ENCODE results near the gene GPR3.
A peak's percentile ranks its signal among the peaks of the same experiment; 100 is the strongest.
"Not testable (repeated sequence)": the region's sequence is repeated elsewhere in the genome, so short reads cannot be mapped to it uniquely, and the experiment has no call there.

The GPR3 gene

GRCh38 chr1:27380766-27381733, 11.4 kb upstream of the GPR3 start:
- no peak for TF ChIP-seq Cebpa-rat (IDR thresholded peaks at IDR 0.05)
- no peak overlapping the region for H3K4me3 ChIP-seq
- no peaks in the 10 kb centered on the region for H4K20me1 ChIP-seq
- H3K4me1 ChIP-seq: peaks cover 9 to 29% (median 18%) of the 10 kb centered on the region in 10 experiments; a peak in 19 of 20 replicates
- no peak overlapping the region for H3K27ac ChIP-seq
- H3K9ac ChIP-seq: no peak overlapping the region
- H3K9me3 ChIP-seq (replicated peaks in 1 of 11): no peaks in the 10 kb centered on the region
- peak overlapping the region in 2 of 11 experiments; percentile 30 to 36; a peak in 2 of 22 replicates for H3K4me2 ChIP-seq
- H3K36me3 ChIP-seq: no peaks in the 10 kb centered on the region
- H3K27me3 ChIP-seq: no peaks in the 10 kb centered on the region

GRCh38 chr1:27381969-27382762, 10.3 kb upstream of the GPR3 start:
- Histone ChIP-seq H3K4me3 (no peak overlapping the region), H3K27ac (no peak overlapping the region), H3K4me2 (no peak overlapping the region), H3K9me3 (replicated peaks in 1 of 11) (no peaks in the 10 kb centered on the region), H4K20me1 (no peaks in the 10 kb centered on the region), H3K4me1 (peaks cover 9 to 29% (median 16%) of the 10 kb centered on the region in 10 experiments; a peak in 19 of 20 replicates), H3K27me3 (no peaks in the 10 kb centered on the region), H3K9ac (no peak overlapping the region), H3K36me3 (no peaks in the 10 kb centered on the region)
- no peak for TF ChIP-seq Cebpa-rat (IDR thresholded peaks at IDR 0.05)

- no peaks in the 10 kb centered on the region for H3K9me3 ChIP-seq (replicated peaks in 1 of 11)
- no peak within 1 kb of the TSS for H3K4me2 ChIP-seq
- peaks cover 2 to 24% (median 8%) of the 10 kb centered on the region in 10 experiments; a peak in 19 of 20 replicates for H3K4me1 ChIP-seq
- H3K9ac ChIP-seq: no peak within 1 kb of the TSS
- no peak within 1 kb of the TSS for H3K27ac ChIP-seq
- H3K4me3 ChIP-seq: no peak within 1 kb of the TSS
- no peak for TF ChIP-seq Cebpa-rat (IDR thresholded peaks at IDR 0.05)
- H3K36me3 ChIP-seq: no peaks in the 10 kb centered on the region
- no peaks in the 10 kb centered on the region for H3K27me3 ChIP-seq
- H4K20me1 ChIP-seq: no peaks in the 10 kb centered on the region
Observed at GRCh38 chr1:27383039-27383605, 9.3 kb upstream of the GPR3 start, which contains the start of gene CD164L2. Gene CD164L2 (minus strand): TSS chr1:27383333. CDS start chr1:27383239, 94 bp downstream.

GRCh38 chr1:27383661-27384060, 8.8 kb upstream of the GPR3 start:
- H3K4me3 ChIP-seq: no peak overlapping the region
- H3K27me3 ChIP-seq: no peaks in the 10 kb centered on the region
- H3K9ac ChIP-seq: no peak overlapping the region
- H3K4me2 ChIP-seq: no peak overlapping the region
- H3K36me3 ChIP-seq: no peaks in the 10 kb centered on the region
- H4K20me1 ChIP-seq: no peaks in the 10 kb centered on the region
- TF ChIP-seq Cebpa-rat (IDR thresholded peaks at IDR 0.05): no peak
- H3K9me3 ChIP-seq (replicated peaks in 1 of 11): no peaks in the 10 kb centered on the region
- H3K4me1 ChIP-seq: peaks cover 0 to 20% (median 3%) of the 10 kb centered on the region in 10 experiments; a peak in 10 of 20 replicates
- no peak overlapping the region for H3K27ac ChIP-seq

GRCh38 chr1:27384797-27385196, 7.6 kb upstream of the GPR3 start:
- not testable (repeated sequence) for H3K9me3 ChIP-seq (replicated peaks in 1 of 11); H3K9ac ChIP-seq; H3K4me2 ChIP-seq; H3K27me3 ChIP-seq; H4K20me1 ChIP-seq; H3K36me3 ChIP-seq; H3K27ac ChIP-seq; H3K4me3 ChIP-seq
- H3K4me1 ChIP-seq: peaks cover 0 to 16% (median 3%) of the 10 kb centered on the region in 10 experiments; a peak in 8 of 20 replicates

GRCh38 chr1:27388337-27389005, 4.0 kb upstream of the GPR3 start:
- Histone ChIP-seq H3K4me3 (no peak overlapping the region), H3K9ac (no peak overlapping the region), H3K4me2 (no peak overlapping the region), H3K27ac (no peak overlapping the region), H3K4me1 (peaks cover 20 to 30% (median 23%) of the 10 kb centered on the region in 10 experiments), H3K27me3 (no peaks in the 10 kb centered on the region), H4K20me1 (no peaks in the 10 kb centered on the region), H3K36me3 (no peaks in the 10 kb centered on the region), H3K9me3 (replicated peaks in 1 of 11) (no peaks in the 10 kb centered on the region)
- no peak for TF ChIP-seq Cebpa-rat (IDR thresholded peaks at IDR 0.05)

- peak overlapping the region in 3 of 11 experiments; percentile 3 to 44 (median 5); a peak in 3 of 22 replicates for H3K27ac ChIP-seq
- H3K4me2 ChIP-seq: peak overlapping the region; percentile 88 to 98 (median 92)
- H3K27me3 ChIP-seq: no peaks in the 10 kb centered on the region
- H3K9ac ChIP-seq: peak overlapping the region in 9 of 11 experiments; percentile 8 to 84 (median 75); a peak in 13 of 22 replicates
- TF ChIP-seq Cebpa-rat (IDR thresholded peaks at IDR 0.05): no peak
- H3K36me3 ChIP-seq: no peaks in the 10 kb centered on the region
- no peaks in the 10 kb centered on the region for H3K9me3 ChIP-seq (replicated peaks in 1 of 11)
- H4K20me1 ChIP-seq: no peaks in the 10 kb centered on the region; a peak in 1 of 22 replicates
- peaks cover 15 to 37% (median 28%) of the 10 kb centered on the region in 10 experiments for H3K4me1 ChIP-seq
- peak overlapping the region in 5 of 10 experiments; percentile 60 to 75 (median 67); a peak in 8 of 20 replicates for H3K4me3 ChIP-seq
Observed at GRCh38 chr1:27391511-27392095, 819 bp upstream of the GPR3 start.
